Activated T-cell treated with anti-CD3 and anti-CD28 coated beads for 1 hour (primary cell): Measurements from ENCODE around the gene KCNMA1.
"Not testable (repeated sequence)": the region's sequence is repeated elsewhere in the genome, so short reads cannot be mapped to it uniquely, and the experiment has no call there.

Experiments
- DNase-seq: peaks from one replicate; pipeline ENCODE4 v3.0.0-alpha.2; 2020; ENCODE audit warnings: low read depth

Gene KCNMA1

GRCh38 chr10:77361426-77361825 is 276.2 kb downstream of the KCNMA1 start:
- DNase-seq: no peak

- DNase-seq: no peak
Measured at GRCh38 chr10:77360835-77361234, 276.8 kb downstream of the KCNMA1 start.

- no peak for DNase-seq
Measured at GRCh38 chr10:77359950-77360520, 277.6 kb downstream of the KCNMA1 start.

- no peak for DNase-seq
Measured at GRCh38 chr10:77359287-77359691, 278.3 kb downstream of the KCNMA1 start.

- no peak for DNase-seq
Measured at GRCh38 chr10:77358656-77359055, 279.0 kb downstream of the KCNMA1 start.

GRCh38 chr10:77357611-77358310 is 279.8 kb downstream of the KCNMA1 start:
- no peak for DNase-seq

GRCh38 chr10:77357185-77357584 is 280.4 kb downstream of the KCNMA1 start:
- DNase-seq: no peak

- no peak for DNase-seq
Measured at GRCh38 chr10:77355844-77356243, 281.8 kb downstream of the KCNMA1 start.

- DNase-seq: no peak
Measured at GRCh38 chr10:77351386-77351785, 286.2 kb downstream of the KCNMA1 start.

GRCh38 chr10:77350711-77351119 is 286.9 kb downstream of the KCNMA1 start:
- no peak for DNase-seq

GRCh38 chr10:77350134-77350533 is 287.5 kb downstream of the KCNMA1 start:
- DNase-seq: no peak

- DNase-seq: no peak
Measured at GRCh38 chr10:77349226-77349625, 288.4 kb downstream of the KCNMA1 start.

- no peak for DNase-seq
Measured at GRCh38 chr10:77348751-77349150, 288.9 kb downstream of the KCNMA1 start.

- no peak for DNase-seq
Measured at GRCh38 chr10:77348082-77348481, 289.5 kb downstream of the KCNMA1 start.

- no peak for DNase-seq
Measured at GRCh38 chr10:77347052-77347451, 290.6 kb downstream of the KCNMA1 start.

- no peak for DNase-seq
Measured at GRCh38 chr10:77341055-77341454, 296.6 kb downstream of the KCNMA1 start.

GRCh38 chr10:77339872-77340271 is 297.7 kb downstream of the KCNMA1 start:
- not testable (repeated sequence) for DNase-seq

GRCh38 chr10:77339166-77339565 is 298.4 kb downstream of the KCNMA1 start:
- no peak for DNase-seq

GRCh38 chr10:77338143-77338542 is 299.5 kb downstream of the KCNMA1 start:
- no peak for DNase-seq

GRCh38 chr10:77334501-77334900 is 303.1 kb downstream of the KCNMA1 start:
- no peak for DNase-seq

- no peak for DNase-seq
Measured at GRCh38 chr10:77333610-77334340, 303.8 kb downstream of the KCNMA1 start.

GRCh38 chr10:77332256-77332655 is 305.4 kb downstream of the KCNMA1 start:
- DNase-seq: no peak

GRCh38 chr10:77328272-77328816 is 309.3 kb downstream of the KCNMA1 start:
- DNase-seq: no peak
